HepG2 (cell line): ENCODE measurements around the gene EIF3A. TPM values are rescaled to one million over a fixed set of nuclear protein-coding genes. Genes with fewer than 3 reads are reported as not detected.

Source experiments
- CHD4 ChIP-seq: fragments of 200-600 bp; sonication (generic); IDR thresholded peaks from 2 replicates; pipeline ENCODE4 v1.7.0; 2017; ENCODE audit warnings: mild to moderate bottlenecking, low read length, borderline replicate concordance
- FOXJ3 ChIP-seq: sonication (generic); formaldehyde crosslinking; IDR thresholded peaks from 2 replicates; pipeline ENCODE4 v1.4.0; 2020; ENCODE audit warnings: missing genetic modification reagents, mild to moderate bottlenecking, borderline replicate concordance
- FOXK2 ChIP-seq: fragments of 450-650 bp; IDR thresholded peaks from 2 replicates; pipeline ENCODE4 v1.6.1; 2016
- GABPA ChIP-seq, 2 experiments: IDR thresholded peaks; 2 replicates each; pipeline ENCODE4 v1.6.1; 2011 to 2016; ENCODE audit warnings: low read depth in 2 of 2, low read length in 1 of 2, missing biosample characterization in 1 of 2, missing genetic modification characterization in 1 of 2
- GLI4 ChIP-seq: sonication (generic); formaldehyde crosslinking; IDR thresholded peaks from 2 replicates; pipeline ENCODE4 v1.5.1; 2020; ENCODE audit warnings: missing genetic modification reagents, mild to moderate bottlenecking, moderate library complexity, borderline replicate concordance
- GTF3A ChIP-seq: sonication (generic); formaldehyde crosslinking; conservative IDR thresholded peaks from 2 replicates; pipeline ENCODE4 v1.4.0; 2020; ENCODE audit warnings: mild to moderate bottlenecking, missing genetic modification reagents
- JARID2 ChIP-seq: sonication (generic); formaldehyde crosslinking; IDR thresholded peaks from 2 replicates; pipeline ENCODE4 v1.8.1; 2023; ENCODE audit warnings: missing genetic modification reagents, inconsistent platforms; ENCODE audit not compliant: insufficient replicate concordance
- MTA1 ChIP-seq: sonication (generic); formaldehyde crosslinking; IDR thresholded peaks from 2 replicates; pipeline ENCODE4 v1.4.0; 2020; ENCODE audit warnings: missing genetic modification reagents, mild to moderate bottlenecking, borderline replicate concordance
- NFYC ChIP-seq: IDR thresholded peaks from 2 replicates; pipeline ENCODE4 v1.6.1; 2016; ENCODE audit warnings: missing genetic modification reagents, missing compliant biosample characterization
- PCBP1 ChIP-seq: fragments of 200-400 bp; formaldehyde crosslinking; IDR thresholded peaks from 2 replicates; pipeline ENCODE4 v1.6.1; 2017; ENCODE audit warnings: mild to moderate bottlenecking, low read depth, low read length, borderline replicate concordance
- RARG ChIP-seq: sonication (generic); formaldehyde crosslinking; IDR thresholded peaks from 2 replicates; pipeline ENCODE4 v1.4.0; 2020; ENCODE audit warnings: low read depth, mild to moderate bottlenecking, missing genetic modification reagents
- TIGD3 ChIP-seq: sonication (generic); formaldehyde crosslinking; IDR thresholded peaks from 2 replicates; pipeline ENCODE4 v1.5.1; 2020; ENCODE audit warnings: mild to moderate bottlenecking, missing genetic modification reagents, borderline replicate concordance
- ZBTB21 ChIP-seq: sonication (generic); formaldehyde crosslinking; IDR thresholded peaks from 2 replicates; pipeline ENCODE4 v1.4.0; 2020; ENCODE audit warnings: missing genetic modification reagents
- ZBTB38 ChIP-seq: sonication (generic); formaldehyde crosslinking; IDR thresholded peaks from 2 replicates; pipeline ENCODE4 v1.5.1; 2020; ENCODE audit warnings: mild to moderate bottlenecking, missing genetic modification reagents
- ZIK1 ChIP-seq: sonication (generic); formaldehyde crosslinking; IDR thresholded peaks from 2 replicates; pipeline ENCODE4 v1.5.0; 2020; ENCODE audit warnings: mild to moderate bottlenecking, low read depth, missing genetic modification reagents, borderline replicate concordance
- ZNF224 ChIP-seq: sonication (generic); formaldehyde crosslinking; IDR thresholded peaks from 2 replicates; pipeline ENCODE4 v1.5.0; 2020; ENCODE audit warnings: mild to moderate bottlenecking, missing genetic modification reagents
- ZNF354B ChIP-seq: sonication (generic); formaldehyde crosslinking; IDR thresholded peaks from 2 replicates; pipeline ENCODE4 v1.8.0; 2022; ENCODE audit warnings: mild to moderate bottlenecking, missing genetic modification reagents
- ZNF441 ChIP-seq: sonication (generic); formaldehyde crosslinking; IDR thresholded peaks from 2 replicates; pipeline ENCODE4 v1.7.0; 2021; ENCODE audit warnings: missing genetic modification reagents, borderline replicate concordance
- ZNF513 ChIP-seq: sonication (generic); formaldehyde crosslinking; conservative IDR thresholded peaks from 2 replicates; pipeline ENCODE4 v1.5.0; 2020; ENCODE audit warnings: missing genetic modification reagents
- ZNF597 ChIP-seq: sonication (generic); formaldehyde crosslinking; IDR thresholded peaks from 2 replicates; pipeline ENCODE4 v1.5.0; 2020; ENCODE audit warnings: missing genetic modification reagents
- polyA plus RNA-seq, 8 experiments: library from polyadenylated mRNA; depleted of rRNA in 3 of 8; stranded (reverse) in 7 of 8; unstranded in 1 of 8; fragments of >200 nt; fragmentation: Illumina TruSeq in 4 of 8; extraction: Trizol in 4 of 8; gene quantifications; 2 replicates each; pipeline versions ENCODE4 v1.2.1 to v1.2.3, GENCODE V29; 2011 to 2016; ENCODE audit warnings: low read depth in 4 of 8, missing spikeins in 1 of 8, mixed read lengths in 1 of 8; ENCODE audit not compliant: insufficient read depth in 1 of 8
- total RNA-seq, 5 experiments: library from RNA; depleted of rRNA; stranded (reverse); fragments of >200 nt; fragmentation: Illumina TruSeq; extraction: Trizol; gene quantifications; 2 replicates each; pipeline ENCODE4 v1.2.3, GENCODE V29; 2016; ENCODE audit warnings: low read depth in 1 of 5
- TF ChIP-seq, protein P1 (sequence below): sonication (generic); formaldehyde crosslinking; IDR thresholded peaks from 2 replicates; pipeline ENCODE4 v1.4.0; 2020; ENCODE audit warnings: mild to moderate bottlenecking, missing genetic modification reagents
- TF ChIP-seq, protein P2 (sequence below): sonication (generic); formaldehyde crosslinking; IDR thresholded peaks from 2 replicates; pipeline ENCODE4 v1.8.0; 2022; ENCODE audit warnings: mild to moderate bottlenecking, missing genetic modification reagents

EIF3A gene
- total and polyA plus RNA-seq, 2 of the 13 experiments (the other 11 are each of a cell fraction or from before 2014, with no cell fraction given) = 25.6 to 117 TPM

DNA sequence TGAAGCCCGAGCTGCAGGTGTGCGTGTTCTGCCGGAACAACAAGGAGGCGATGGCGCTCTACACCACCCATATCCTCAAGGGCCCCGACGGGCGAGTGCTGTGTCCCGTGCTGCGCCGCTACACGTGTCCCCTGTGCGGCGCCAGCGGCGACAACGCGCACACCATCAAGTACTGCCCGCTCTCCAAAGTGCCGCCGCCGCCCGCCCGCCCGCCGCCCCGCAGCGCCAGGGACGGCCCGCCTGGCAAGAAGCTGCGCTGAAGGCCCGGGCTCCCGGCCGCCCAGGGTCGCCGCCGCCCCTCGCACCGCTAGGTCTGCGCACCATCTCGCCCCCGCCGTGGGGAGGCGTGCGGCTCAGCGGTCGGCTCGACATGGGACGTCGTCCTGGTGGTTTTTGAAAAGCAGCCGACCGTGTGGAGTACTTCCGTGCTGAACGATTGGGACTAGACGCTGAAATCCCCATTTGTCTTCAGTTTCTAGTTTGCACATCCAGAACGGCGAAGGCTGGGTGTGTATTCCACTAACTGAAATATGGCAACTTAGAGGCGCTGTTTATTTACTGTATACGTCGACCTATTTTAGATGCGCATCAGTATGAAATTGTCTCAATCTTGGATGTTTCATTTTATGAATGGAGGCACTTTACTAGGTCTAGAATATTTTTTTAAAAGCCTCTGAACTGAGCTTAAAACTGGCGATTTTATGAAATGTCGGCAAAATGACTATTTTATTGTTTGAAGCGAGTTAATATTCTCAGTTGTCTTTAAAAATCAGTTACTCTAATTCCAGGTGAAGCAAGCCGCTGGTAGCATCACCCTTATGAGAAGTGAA, 50.0 kb downstream of the EIF3A start (continued):
- no peak for TF ChIP-seq GABPA (IDR thresholded peaks at IDR 0.05; ENCODE audit: low read depth, low read length)
- TF ChIP-seq GABPA (CRISPR knock-in tag; IDR thresholded peaks at IDR 0.05; ENCODE audit: low read depth) = no peak
- TF ChIP-seq MTA1 = no peak
- TF ChIP-seq ZBTB21 (CRISPR knock-in tag) = no peak
- no peak for TF ChIP-seq PCBP1
- TF ChIP-seq, protein P1, sequence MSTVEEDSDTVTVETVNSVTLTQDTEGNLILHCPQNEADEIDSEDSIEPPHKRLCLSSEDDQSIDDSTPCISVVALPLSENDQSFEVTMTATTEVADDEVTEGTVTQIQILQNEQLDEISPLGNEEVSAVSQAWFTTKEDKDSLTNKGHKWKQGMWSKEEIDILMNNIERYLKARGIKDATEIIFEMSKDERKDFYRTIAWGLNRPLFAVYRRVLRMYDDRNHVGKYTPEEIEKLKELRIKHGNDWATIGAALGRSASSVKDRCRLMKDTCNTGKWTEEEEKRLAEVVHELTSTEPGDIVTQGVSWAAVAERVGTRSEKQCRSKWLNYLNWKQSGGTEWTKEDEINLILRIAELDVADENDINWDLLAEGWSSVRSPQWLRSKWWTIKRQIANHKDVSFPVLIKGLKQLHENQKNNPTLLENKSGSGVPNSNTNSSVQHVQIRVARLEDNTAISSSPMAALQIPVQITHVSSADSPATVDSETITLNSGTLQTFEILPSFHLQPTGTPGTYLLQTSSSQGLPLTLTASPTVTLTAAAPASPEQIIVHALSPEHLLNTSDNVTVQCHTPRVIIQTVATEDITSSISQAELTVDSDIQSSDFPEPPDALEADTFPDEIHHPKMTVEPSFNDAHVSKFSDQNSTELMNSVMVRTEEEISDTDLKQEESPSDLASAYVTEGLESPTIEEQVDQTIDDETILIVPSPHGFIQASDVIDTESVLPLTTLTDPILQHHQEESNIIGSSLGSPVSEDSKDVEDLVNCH = no peak
- no peak for TF ChIP-seq ZIK1
- no peak for TF ChIP-seq CHD4
- no peak for TF ChIP-seq ZNF513 (CRISPR knock-in tag)
- TF ChIP-seq NFYC = no peak
- TF ChIP-seq ZNF441 (CRISPR knock-in tag) = no peak
- TF ChIP-seq ZBTB38 = 0 out of 2 replicates have a peak, but pooled peaks have one; percentile 32
- TF ChIP-seq ZNF354B (CRISPR knock-in tag) = no peak
- TF ChIP-seq, protein P2, sequence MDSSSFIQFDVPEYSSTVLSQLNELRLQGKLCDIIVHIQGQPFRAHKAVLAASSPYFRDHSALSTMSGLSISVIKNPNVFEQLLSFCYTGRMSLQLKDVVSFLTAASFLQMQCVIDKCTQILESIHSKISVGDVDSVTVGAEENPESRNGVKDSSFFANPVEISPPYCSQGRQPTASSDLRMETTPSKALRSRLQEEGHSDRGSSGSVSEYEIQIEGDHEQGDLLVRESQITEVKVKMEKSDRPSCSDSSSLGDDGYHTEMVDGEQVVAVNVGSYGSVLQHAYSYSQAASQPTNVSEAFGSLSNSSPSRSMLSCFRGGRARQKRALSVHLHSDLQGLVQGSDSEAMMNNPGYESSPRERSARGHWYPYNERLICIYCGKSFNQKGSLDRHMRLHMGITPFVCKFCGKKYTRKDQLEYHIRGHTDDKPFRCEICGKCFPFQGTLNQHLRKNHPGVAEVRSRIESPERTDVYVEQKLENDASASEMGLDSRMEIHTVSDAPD (CRISPR knock-in tag) = no peak
- no peak for TF ChIP-seq RARG (CRISPR knock-in tag)
- TF ChIP-seq FOXJ3 (CRISPR knock-in tag) = no peak
- TF ChIP-seq ZNF597 (CRISPR knock-in tag) = no peak
- no peak for TF ChIP-seq FOXK2
- TF ChIP-seq JARID2 (CRISPR knock-in tag) = no peak
- TF ChIP-seq GLI4 = no peak
- no peak for TF ChIP-seq ZNF224 (CRISPR knock-in tag)
- no peak for TF ChIP-seq TIGD3 (CRISPR knock-in tag)
- TF ChIP-seq GTF3A = no peak
